Neural cell (in vitro differentiated cells): ENCODE measurements around the gene ALB.

Experiments used
- CTCF ChIP-seq: fragments of 450-650 bp; IDR thresholded peaks from 2 replicates; pipeline ENCODE4 v1.5.1; 2014; ENCODE audit warnings: antibody characterized with exemption, mild to moderate bottlenecking, moderate library complexity; ENCODE audit not compliant: poor library complexity, severe bottlenecking
- EP300 ChIP-seq: fragments of 450-650 bp; conservative IDR thresholded peaks from 2 replicates; pipeline ENCODE4 v1.6.1; 2014; ENCODE audit warnings: antibody characterized with exemption, mild to moderate bottlenecking, moderate library complexity; ENCODE audit not compliant: poor library complexity, severe bottlenecking
- EZH2 ChIP-seq: fragments of 200-600, 300-800 bp; shearing (Covaris generic), sonication (generic); IDR thresholded peaks from 2 replicates; pipeline ENCODE4 v1.6.1; 2014; ENCODE audit warnings: antibody characterized with exemption, low read length, borderline replicate concordance, mild to moderate bottlenecking; ENCODE audit not compliant: insufficient read depth, poor library complexity, severe bottlenecking
- MXI1 ChIP-seq: fragments of 450-650 bp; conservative IDR thresholded peaks from 2 replicates; pipeline ENCODE4 v1.6.1; 2014; ENCODE audit warnings: antibody characterized with exemption, mild to moderate bottlenecking; ENCODE audit not compliant: poor library complexity, severe bottlenecking
- POLR2AphosphoS5 ChIP-seq: IDR thresholded peaks from 2 replicates; pipeline ENCODE4 v1.6.1; 2012
- RAD21 ChIP-seq: fragments of 450-650 bp; conservative IDR thresholded peaks from 2 replicates; pipeline ENCODE4 v1.6.1; 2014; ENCODE audit warnings: antibody characterized with exemption, mild to moderate bottlenecking, moderate library complexity
- TAF1 ChIP-seq: IDR thresholded peaks from 2 replicates; pipeline ENCODE4 v1.6.1; 2012; ENCODE audit warnings: low read depth

GRCh38 chr4:73437558-73437956 lies 33.5 kb downstream of the ALB start:
- TF ChIP-seq CTCF (no peak), EP300 (no peak), MXI1 (no peak), RAD21 (no peak), POLR2AphosphoS5 (no peak), TAF1 (no peak), EZH2 (no peak)
